ENCODE measurements around the gene KCNK17.

KCNK17 gene

DNA sequence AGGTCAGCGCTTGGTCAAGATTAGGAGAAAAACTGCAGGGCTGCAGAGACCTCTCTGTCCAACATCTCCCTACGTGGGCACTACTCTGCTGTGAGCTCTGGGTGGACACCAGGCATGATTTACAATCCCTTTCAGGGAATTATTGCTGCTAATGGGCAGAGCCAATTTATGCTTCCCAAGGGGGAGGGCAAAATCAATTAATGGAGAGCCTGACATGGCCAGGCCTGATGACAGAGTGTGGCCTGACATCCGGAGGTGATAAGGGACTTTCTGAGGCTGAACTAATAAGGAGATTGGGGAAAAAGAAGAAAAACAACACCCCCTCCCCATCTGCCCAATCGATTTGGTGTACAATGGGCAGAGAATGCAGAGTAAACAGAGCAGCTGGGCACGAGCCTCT, 13.3 kb upstream of the KCNK17 start:
- TF ChIP-seq, protein P1, sequence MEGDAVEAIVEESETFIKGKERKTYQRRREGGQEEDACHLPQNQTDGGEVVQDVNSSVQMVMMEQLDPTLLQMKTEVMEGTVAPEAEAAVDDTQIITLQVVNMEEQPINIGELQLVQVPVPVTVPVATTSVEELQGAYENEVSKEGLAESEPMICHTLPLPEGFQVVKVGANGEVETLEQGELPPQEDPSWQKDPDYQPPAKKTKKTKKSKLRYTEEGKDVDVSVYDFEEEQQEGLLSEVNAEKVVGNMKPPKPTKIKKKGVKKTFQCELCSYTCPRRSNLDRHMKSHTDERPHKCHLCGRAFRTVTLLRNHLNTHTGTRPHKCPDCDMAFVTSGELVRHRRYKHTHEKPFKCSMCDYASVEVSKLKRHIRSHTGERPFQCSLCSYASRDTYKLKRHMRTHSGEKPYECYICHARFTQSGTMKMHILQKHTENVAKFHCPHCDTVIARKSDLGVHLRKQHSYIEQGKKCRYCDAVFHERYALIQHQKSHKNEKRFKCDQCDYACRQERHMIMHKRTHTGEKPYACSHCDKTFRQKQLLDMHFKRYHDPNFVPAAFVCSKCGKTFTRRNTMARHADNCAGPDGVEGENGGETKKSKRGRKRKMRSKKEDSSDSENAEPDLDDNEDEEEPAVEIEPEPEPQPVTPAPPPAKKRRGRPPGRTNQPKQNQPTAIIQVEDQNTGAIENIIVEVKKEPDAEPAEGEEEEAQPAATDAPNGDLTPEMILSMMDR (IDR thresholded peaks at IDR 0.05; ENCODE audit: borderline replicate concordance, control extremely low read depth, extremely low read depth, insufficient read depth, missing control alignments), result no peak
- DNase-seq (ENCODE audit: low spot score), result no peak
- in situ Hi-C loops (cut with MboI; ENCODE audit: low sequenced_read_pairs, unreplicated experiment), result no loop called here

DNA sequence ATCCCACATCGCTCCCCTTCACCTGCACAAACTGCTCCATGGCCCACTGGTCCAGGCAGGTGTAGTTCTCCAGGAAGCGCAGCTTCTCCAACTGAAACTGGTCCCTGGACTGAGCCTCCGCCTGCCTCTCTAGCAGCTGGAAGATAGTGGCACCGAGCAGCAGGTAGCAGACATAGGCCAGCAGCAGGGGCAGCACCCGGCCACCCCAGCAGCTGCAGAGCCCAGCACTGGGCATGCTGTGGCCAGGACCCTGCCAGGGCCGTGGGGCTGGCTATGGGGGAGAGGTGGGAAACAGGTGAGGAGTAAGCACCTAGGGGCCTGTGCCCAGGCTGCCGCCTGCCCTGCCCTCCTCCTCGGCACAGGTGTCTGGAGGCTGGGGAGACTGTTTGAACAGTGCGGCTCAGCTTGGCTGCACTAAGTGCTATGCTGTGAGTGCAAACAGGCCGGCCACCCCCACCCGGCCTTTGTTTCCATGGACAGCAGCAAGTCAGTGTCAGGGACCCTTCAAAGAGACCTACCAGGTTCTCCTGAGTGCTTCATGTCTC, 8.2 kb upstream of the KCNK17 start, which contains the start of gene KCNK16:
KCNK16 (minus strand) TSS at position 397 of the 545 bp plus-strand sequence; CDS start at position 235, 162 bp downstream.
- no peak for DNase-seq (ENCODE audit: low spot score)
- TF ChIP-seq, protein P1 (IDR thresholded peaks at IDR 0.05; ENCODE audit: borderline replicate concordance, control extremely low read depth, extremely low read depth, insufficient read depth, missing control alignments), result no peak
- in situ Hi-C loops (cut with MboI; ENCODE audit: low sequenced_read_pairs, unreplicated experiment), result no loop called here

- TF ChIP-seq, protein P1 (IDR thresholded peaks at IDR 0.05; ENCODE audit: borderline replicate concordance, control extremely low read depth, extremely low read depth, insufficient read depth, missing control alignments), result no peak
- no peak for DNase-seq (ENCODE audit: low spot score)
- in situ Hi-C loops (cut with MboI; ENCODE audit: low sequenced_read_pairs, unreplicated experiment), result no loop called here
Measured at GRCh38 chr6:39321761-39322160, 7.5 kb upstream of the KCNK17 start.

GRCh38 chr6:39320363-39320984, 6.3 kb upstream of the KCNK17 start:
- in situ Hi-C loops (cut with MboI; ENCODE audit: low sequenced_read_pairs, unreplicated experiment), result no loop called here
- TF ChIP-seq, protein P1 (IDR thresholded peaks at IDR 0.05; ENCODE audit: borderline replicate concordance, control extremely low read depth, extremely low read depth, insufficient read depth, missing control alignments), result no peak
- no peak for DNase-seq (ENCODE audit: low spot score)

GRCh38 chr6:39319621-39320362, 5.6 kb upstream of the KCNK17 start:
- TF ChIP-seq, protein P1 (IDR thresholded peaks at IDR 0.05; ENCODE audit: borderline replicate concordance, control extremely low read depth, extremely low read depth, insufficient read depth, missing control alignments), result no peak
- DNase-seq (ENCODE audit: low spot score), result no peak
- in situ Hi-C loops (cut with MboI; ENCODE audit: low sequenced_read_pairs, unreplicated experiment), result no loop called here

DNA sequence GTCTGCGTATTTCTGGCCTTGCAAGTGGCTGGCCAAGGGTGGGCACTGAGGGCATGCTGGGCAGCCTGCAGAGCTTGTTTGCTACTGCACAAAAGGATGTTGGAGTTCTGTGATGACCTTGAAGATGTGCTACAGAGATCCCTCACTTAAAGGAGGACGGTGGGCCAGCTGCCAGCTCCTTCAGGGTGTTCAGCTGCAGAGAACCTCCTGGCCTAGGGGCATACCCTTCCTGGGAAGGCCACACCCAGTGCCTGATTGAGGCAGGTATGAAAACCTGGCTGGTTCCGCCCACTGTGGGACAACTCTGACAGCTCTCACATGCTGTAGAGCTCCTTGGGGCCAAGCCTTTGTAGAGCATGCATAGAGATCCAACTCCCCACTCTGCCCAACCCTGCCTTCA, 3.0 kb upstream of the KCNK17 start:
- in situ Hi-C loops (cut with MboI; ENCODE audit: low sequenced_read_pairs, unreplicated experiment), result no loop called here
- TF ChIP-seq, protein P1 (IDR thresholded peaks at IDR 0.05; ENCODE audit: borderline replicate concordance, control extremely low read depth, extremely low read depth, insufficient read depth, missing control alignments), result no peak

More for the DNA sequence above, 3.0 kb upstream of the KCNK17 start:
- no peak for DNase-seq (ENCODE audit: low spot score)
